GM12874 (cell line): ENCODE measurements around the gene OPN3.

Experiments used
- CTCF ChIP-seq: IDR thresholded peaks from 2 replicates; pipeline ENCODE4 v1.5.1; 2011; ENCODE audit warnings: low read depth, mild to moderate bottlenecking, control low read depth, low read length, moderate library complexity; ENCODE audit not compliant: insufficient read depth

OPN3 gene

GRCh38 chr1:241579434-241579833 is 60.7 kb downstream of the OPN3 start:
- TF ChIP-seq CTCF = no peak

- TF ChIP-seq CTCF = no peak
Measured at GRCh38 chr1:241574154-241574553, 66.0 kb downstream of the OPN3 start.

- TF ChIP-seq CTCF = no peak
Measured at GRCh38 chr1:241569848-241570247, 70.3 kb downstream of the OPN3 start.

- no peak for TF ChIP-seq CTCF
Measured at GRCh38 chr1:241560849-241561187, 79.4 kb downstream of the OPN3 start.

GRCh38 chr1:241560146-241560848 is 79.9 kb downstream of the OPN3 start:
- no peak for TF ChIP-seq CTCF

- TF ChIP-seq CTCF = no peak
Measured at GRCh38 chr1:241557551-241558193, 82.5 kb downstream of the OPN3 start.

- no peak for TF ChIP-seq CTCF
Measured at GRCh38 chr1:241557031-241557430, 83.1 kb downstream of the OPN3 start.

- TF ChIP-seq CTCF = no peak
Measured at GRCh38 chr1:241555526-241555925, 84.6 kb downstream of the OPN3 start.
